C4-2B (cell line): Measurements from ENCODE around the gene CILP2.

Experiments
- H3K27ac ChIP-seq: fragments of 450-650 bp; 2 replicates; pipeline ENCODE4 v1.5.1; 2017
- ZFX ChIP-seq: fragments of 450-650 bp; IDR thresholded peaks from 2 replicates; pipeline ENCODE4 v1.6.1; 2017
- TF ChIP-seq, protein P1 (sequence below): fragments of 450-650 bp; conservative IDR thresholded peaks from 2 replicates; pipeline ENCODE4 v1.5.1; 2017; ENCODE audit warnings: mild to moderate bottlenecking

The CILP2 gene

DNA sequence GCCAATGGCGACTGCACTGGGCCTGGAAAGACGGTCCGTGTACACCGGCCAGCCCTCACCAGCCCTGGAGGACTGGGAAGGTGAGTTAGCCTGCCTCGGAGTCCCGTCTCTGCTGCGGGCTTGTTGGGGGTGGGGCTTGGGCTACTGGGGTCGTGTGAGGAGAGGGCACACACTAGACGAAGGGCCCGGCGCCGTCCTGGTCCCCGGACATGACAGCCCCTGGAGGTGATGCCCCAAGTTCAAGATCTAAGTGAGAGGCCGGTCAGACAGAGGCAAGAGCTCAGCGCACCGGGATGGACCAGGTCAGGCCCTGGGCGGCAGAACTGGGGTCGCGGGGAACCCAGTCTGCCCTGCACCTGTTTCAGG, 1.6 kb downstream of the CILP2 start:
- no peak for TF ChIP-seq ZFX
- TF ChIP-seq, protein P1, sequence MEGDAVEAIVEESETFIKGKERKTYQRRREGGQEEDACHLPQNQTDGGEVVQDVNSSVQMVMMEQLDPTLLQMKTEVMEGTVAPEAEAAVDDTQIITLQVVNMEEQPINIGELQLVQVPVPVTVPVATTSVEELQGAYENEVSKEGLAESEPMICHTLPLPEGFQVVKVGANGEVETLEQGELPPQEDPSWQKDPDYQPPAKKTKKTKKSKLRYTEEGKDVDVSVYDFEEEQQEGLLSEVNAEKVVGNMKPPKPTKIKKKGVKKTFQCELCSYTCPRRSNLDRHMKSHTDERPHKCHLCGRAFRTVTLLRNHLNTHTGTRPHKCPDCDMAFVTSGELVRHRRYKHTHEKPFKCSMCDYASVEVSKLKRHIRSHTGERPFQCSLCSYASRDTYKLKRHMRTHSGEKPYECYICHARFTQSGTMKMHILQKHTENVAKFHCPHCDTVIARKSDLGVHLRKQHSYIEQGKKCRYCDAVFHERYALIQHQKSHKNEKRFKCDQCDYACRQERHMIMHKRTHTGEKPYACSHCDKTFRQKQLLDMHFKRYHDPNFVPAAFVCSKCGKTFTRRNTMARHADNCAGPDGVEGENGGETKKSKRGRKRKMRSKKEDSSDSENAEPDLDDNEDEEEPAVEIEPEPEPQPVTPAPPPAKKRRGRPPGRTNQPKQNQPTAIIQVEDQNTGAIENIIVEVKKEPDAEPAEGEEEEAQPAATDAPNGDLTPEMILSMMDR = no peak
- no peak overlapping the region for H3K27ac ChIP-seq

DNA sequence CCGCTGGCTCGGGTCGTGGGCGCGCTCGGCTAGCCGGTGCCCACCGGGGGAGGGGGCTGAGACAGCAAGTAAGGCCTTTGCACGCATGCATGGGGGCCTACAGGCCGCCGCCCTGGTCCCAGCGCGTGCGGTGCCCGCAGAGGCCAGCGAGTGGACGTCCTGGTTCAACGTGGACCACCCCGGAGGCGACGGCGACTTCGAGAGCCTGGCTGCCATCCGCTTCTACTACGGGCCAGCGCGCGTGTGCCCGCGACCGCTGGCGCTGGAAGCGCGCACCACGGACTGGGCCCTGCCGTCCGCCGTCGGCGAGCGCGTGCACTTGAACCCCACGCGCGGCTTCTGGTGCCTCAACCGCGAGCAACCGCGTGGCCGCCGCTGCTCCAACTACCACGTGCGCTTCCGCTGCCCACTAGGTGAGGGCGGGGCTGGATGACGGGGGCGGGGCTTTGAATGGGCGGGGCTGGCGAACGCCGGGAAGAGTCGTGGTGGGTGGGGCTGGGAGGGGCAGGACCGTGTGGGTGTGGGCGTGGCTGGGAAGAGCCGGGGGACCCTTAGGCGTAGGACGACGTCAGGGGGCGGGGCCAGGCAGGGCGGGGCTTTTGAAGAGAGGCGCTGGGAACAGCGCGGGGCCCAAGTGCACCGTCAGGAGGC, 2.1 kb downstream of the CILP2 start:
- TF ChIP-seq ZFX = no peak
- TF ChIP-seq, protein P1 = no peak
- no peak overlapping the region for H3K27ac ChIP-seq

GRCh38 chr19:19540715-19541515, 2.9 kb downstream of the CILP2 start:
- H3K27ac ChIP-seq = no peak overlapping the region
- TF ChIP-seq, protein P1 = no peak
- TF ChIP-seq ZFX = no peak

GRCh38 chr19:19541616-19542015, 3.6 kb downstream of the CILP2 start:
- no peak overlapping the region for H3K27ac ChIP-seq
- TF ChIP-seq ZFX = no peak
- TF ChIP-seq, protein P1 = no peak

DNA sequence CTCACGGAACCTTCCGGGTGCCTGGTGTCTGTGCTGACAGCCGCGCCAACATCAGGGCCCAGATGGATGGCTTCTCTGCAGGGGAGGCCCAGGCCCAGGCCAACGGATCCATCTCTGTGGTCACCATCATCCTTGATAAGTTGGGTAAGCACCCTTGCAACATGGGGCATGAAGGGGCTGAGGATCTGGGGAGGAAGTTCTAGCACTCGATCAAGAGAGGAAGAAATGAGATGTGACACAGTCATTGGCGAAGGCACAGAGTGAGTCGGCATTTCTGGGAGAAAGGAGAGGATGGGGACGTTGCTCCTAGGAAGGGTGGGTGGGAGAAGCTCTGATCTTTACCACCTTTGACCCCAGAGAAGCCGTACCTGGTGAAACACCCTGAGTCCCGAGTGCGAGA, 4.4 kb downstream of the CILP2 start:
- TF ChIP-seq, protein P1 = no peak
- TF ChIP-seq ZFX = no peak
- H3K27ac ChIP-seq = no peak overlapping the region

GRCh38 chr19:19543101-19543500, 5.0 kb downstream of the CILP2 start:
- TF ChIP-seq, protein P1 = no peak
- TF ChIP-seq ZFX = no peak

DNA sequence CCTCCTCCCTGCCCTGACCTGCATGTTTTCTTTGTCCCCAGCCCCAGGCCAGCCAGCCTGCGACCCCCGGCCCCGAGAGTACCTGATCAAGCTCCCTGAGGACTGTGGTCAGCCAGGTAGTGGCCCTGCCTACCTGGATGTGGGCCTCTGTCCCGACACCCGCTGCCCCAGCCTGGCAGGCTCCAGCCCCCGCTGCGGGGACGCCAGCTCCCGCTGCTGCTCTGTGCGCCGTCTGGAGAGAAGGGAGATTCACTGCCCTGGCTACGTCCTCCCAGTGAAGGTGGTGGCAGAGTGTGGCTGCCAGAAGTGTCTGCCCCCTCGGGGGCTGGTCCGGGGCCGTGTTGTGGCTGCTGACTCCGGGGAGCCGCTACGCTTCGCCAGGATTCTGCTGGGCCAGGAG, 5.6 kb downstream of the CILP2 start:
- no peak overlapping the region for H3K27ac ChIP-seq
- TF ChIP-seq ZFX = no peak
- TF ChIP-seq, protein P1 = no peak

More at GRCh38 chr19:19543101-19543500, 5.0 kb downstream of the CILP2 start:
- H3K27ac ChIP-seq = no peak overlapping the region
